ENCODE data around the gene TREH.

TREH gene

DNA sequence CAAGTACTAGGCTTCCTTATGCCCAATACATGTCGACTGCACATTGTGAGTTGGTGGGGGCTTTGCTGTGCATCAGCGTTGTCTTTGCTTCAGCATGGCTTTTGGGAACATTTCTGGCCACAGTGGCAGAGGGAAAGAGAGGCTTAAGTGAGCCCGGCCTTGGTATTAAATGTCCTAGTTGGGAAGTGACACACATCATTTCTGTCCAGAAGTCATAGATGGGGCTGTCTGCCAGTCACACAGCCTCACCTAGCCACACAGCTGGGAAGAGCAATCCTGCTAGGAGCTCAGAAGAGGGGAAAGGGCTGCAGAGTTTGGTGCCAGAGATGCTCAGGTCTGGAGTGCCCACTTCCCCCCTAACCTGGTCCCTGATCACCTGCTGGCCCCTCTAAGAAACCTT, 27.6 kb downstream of the TREH start:
- in situ Hi-C loops (cut with MboI; ENCODE audit: low sequenced_read_pairs): no loop called here

DNA sequence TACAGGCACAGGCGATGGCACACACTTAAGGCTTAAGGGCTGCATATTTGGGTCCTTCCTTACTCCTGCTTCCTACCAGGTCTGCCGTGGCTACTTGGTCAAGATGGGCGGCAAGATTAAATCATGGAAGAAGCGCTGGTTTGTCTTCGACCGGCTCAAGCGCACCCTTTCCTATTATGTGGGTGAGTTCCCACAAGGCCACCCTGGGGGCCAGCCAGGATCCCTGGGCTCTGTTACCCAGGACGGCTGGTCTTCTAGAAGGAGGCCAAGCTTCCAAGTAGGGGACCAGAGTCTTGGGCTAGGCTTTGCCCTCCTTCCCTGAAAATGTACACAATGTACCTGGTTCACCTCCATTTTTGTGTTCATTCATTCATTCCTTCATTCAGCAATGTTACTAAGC, 29.1 kb downstream of the TREH start:
- in situ Hi-C loops (cut with MboI; ENCODE audit: low sequenced_read_pairs): no loop called here

DNA sequence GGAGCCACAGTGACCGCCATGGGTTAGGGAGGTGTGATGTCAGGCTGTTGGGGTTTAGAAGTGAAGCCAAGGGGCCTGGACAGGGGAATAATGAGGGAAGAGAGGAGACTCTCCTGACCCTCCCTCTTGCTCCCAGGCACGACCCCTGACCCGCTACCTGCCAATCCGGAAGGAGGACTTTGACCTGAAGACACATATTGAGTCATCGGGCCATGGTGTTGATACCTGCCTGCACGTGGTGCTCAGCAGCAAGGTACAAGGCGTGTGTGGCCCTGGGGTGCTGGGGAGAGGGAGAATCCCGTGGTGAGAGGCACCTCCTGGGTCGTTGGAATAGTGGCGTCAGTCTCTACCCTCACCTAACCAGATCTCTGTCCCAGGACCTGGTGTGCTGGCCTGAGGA, 29.5 kb downstream of the TREH start:
- in situ Hi-C loops (cut with MboI; ENCODE audit: low sequenced_read_pairs): no loop called here

DNA sequence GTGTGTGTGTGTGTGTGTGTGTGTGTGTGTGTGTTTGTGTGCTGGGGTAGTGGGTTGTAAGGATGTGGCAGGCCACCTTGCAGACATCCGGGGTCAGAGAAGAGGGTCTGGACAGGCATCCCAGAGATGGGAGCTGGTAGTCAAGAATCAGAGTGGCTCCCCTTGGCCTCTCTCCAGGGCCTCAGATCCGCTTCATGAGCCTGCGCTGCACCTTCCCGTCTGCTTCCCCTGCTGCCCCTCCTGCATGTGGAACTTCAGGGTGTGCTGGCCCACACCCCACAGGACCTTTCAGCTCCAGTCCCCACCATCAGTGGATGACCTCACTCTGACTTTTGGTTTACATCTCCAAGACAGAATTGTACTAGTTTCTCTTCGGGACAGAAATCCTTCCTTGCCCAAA, 31.2 kb downstream of the TREH start:
- in situ Hi-C loops (cut with MboI; ENCODE audit: low sequenced_read_pairs): no loop called here

DNA sequence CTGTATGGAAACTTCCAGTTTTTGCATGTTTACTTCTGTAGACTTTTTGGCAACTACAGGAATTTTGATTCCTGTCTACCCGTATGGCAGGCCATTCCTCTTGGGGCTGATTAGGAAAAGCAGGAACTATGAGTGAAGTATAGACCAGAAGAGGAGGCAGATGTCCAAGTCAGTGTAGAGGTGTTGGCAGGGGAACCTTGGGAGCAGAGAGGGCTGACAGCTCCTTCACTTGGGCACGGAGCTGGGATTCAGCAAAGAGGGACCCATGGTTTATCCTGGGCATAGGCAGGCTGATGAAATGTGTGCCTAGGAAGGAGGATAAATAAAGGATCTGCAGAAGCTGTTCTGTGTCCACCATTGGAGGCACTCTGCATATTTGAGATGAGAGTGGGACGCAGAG, 33.1 kb downstream of the TREH start:
- in situ Hi-C loops (cut with MboI; ENCODE audit: low sequenced_read_pairs): no loop called here

DNA sequence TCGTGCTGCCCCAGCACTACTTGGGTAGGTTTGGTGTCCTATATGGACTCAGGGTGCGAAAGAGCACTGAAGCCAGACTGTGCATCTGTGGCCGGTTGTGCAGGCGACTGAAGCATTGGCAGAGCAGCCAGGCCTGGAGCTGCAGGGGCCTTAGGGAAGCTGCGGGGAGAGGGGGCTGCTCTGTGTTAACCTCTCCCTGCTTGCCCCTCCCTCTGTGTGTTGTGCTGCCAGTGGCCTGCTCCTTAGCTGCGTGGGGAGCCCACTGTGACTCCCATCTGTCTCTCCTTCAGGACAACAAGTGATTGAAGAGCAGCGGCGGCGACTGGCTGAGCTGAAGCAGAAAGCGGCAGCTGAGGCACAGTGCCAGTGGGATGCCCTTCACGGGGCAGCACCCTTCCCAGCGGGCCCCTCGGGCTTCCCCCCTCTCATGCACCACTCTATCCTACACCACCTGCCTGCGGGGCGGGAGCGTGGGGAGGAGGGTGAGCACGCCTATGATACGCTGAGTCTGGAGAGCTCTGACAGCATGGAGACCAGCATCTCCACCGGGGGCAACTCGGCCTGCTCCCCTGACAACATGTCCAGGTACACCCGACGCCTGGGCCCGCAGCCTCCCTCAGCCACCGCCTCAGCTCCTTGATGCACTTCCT, 34.3 kb downstream of the TREH start:
- in situ Hi-C loops (cut with MboI; ENCODE audit: low sequenced_read_pairs): no loop called here

DNA sequence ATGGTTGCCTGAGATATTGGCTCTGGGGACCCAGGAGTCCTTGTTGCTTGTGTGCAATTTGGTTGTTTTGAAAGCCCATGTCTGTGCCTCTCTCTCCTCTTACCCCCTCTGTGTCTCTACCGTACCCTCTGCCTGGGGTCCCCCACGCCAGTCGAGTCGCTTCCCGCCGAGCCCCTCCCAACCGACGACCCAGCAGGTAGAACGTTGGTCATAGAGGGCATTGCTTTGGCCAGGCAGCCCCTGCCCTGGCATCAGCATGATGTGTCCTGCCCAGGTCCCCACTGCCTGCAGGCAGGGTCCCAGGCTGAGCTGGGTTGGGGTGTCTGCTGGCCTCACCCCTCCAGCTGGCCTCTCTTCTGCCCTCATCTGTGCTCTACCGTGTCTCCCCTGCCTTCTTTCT, 35.0 kb downstream of the TREH start:
- in situ Hi-C loops (cut with MboI; ENCODE audit: low sequenced_read_pairs): no loop called here

DNA sequence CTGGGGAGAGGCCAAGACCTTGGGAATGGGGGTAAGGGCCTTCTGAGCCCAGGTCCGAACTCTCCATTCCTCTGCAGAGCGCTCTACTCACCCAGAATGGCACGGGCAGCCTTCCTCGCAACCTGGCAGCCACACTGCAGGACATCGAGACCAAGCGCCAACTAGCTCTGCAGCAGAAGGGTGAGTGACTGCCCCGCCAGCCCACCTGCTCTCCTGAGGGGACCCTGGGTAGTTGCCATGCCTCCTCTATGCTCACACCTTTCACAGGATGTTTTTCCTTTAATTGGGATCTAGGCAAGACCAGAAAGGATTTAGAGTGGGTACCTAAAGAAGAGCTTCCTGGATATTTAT, 35.5 kb downstream of the TREH start:
- in situ Hi-C loops (cut with MboI; ENCODE audit: low sequenced_read_pairs): no loop called here

DNA sequence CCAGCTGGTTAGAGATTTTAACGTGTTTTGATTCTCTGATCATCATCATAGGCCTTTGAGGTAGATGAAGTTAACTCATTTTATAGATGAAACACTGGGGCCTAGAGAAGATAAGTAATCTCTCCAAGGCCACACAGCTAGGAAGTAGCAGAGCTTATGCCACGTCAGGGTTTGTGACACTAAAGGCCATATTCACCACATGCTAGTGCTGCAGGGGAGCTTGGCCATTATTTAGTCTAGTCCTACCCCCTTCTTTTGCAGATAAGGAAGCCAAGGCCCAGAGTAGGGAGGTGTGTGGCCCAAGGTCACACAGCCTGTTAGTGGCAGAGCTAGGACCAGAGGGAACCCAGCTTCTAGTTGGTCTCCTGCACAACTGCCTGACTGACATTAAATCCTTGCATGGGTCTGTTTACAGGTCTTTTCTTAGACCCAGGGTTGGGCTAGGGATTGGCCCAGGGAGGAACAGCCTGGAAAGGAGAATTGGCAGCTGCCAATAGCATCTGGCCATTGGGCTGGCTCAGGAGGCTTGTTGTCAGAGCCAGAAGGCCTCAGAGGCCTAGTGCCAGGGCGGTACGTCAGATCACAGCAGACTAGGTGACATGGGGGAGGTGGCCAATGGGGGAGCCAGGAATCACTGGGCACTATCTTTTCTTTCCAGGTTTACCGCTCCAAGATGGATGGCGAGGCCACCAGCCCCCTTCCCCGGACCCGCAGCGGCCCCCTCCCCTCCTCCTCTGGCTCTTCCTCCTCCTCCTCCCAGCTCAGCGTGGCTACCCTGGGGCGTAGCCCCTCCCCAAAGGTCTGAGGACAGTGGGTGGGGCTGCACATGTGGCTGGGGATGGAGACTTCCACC, 36.1 kb downstream of the TREH start:
- in situ Hi-C loops (cut with MboI; ENCODE audit: low sequenced_read_pairs): no loop called here

DNA sequence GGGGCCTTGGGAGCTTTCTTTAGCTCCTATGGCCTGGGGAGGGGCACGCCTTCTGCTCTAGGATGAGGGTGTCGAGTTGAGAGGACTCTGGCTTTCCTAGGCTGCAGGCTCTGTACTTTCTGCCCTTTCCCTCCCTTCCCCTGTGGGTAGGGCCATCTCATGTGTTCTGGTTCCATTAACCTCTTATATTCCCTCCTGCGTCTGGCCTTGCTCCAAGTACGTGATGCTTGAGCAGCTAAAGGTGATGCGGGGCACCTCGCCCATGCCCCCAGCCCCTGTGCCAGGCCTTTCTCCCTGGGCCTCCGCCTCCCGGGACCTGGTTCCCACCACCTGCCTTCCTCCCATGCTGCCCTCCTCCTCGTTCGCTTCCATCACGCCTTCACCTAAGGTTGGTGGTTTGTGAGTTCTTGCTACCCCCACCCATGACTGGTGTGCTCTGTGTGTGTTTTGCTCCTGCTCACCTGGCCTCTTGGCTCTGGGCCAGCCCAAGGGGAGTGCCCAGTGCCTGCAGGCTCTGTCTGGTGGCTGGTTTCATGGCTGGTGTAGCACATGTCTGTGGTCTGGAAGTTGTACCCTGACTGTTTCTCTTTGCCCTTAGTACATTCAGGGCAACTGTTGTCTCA, 37.9 kb downstream of the TREH start:
- in situ Hi-C loops (cut with MboI; ENCODE audit: low sequenced_read_pairs): no loop called here

DNA sequence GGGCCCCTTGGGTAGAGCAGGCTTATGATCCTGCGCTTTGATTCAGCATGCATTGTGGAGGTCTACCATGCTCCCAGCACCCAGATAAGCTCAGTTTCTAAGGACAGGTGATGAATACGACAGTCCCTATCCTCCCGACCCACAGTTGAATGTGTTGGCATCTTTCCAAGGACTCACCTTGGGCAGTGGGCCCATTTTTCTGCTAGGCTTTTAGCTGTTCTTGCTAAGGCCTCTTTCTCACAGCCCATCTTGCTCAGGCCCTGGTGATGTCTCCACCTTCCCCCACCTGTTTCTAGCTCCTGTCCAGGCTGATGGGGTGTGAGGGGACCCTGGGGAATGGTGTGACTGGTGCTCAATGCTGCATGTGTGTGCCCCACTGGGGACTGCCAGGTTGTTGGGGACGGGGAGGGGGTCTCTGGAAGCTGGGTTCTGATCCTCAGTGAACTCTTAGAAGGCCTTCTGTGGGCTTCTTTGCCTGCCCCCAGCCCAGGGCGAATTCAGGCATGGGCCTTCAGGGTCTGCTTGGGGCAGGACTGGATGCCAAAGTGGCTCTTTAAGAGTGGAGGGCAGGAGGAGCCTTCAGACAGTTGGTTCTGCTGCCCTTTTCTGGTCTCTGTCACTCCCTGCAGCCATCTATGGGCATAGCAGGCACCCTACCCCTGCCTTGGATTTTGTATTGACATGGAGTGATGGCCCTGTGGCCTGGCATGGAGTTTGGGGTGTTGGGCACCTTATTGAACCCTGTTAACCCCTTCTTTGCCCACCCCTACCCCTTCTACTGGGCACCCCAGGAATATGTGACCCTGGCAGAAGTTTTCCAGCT, 38.9 kb downstream of the TREH start:
- in situ Hi-C loops (cut with MboI; ENCODE audit: low sequenced_read_pairs): no loop called here

DNA sequence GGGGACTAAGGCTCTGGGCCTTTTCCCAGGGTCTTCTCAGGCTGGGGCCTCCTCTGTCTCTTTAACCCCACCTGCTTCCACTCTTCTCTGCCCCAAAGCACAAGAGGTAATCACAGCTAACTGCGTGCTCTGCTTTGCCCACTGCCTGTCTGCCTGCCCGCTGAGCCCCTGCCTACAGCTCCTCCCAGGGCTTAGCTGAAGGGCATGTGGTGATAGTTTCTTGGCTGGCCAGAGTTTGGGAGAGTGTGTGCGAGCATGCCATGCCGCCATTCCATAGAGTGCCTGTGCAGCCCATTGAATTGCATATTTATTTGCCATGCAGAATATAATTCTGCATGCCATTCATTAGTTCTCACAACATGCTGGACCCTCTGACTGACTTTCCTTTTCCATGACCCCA, 39.6 kb downstream of the TREH start:
- in situ Hi-C loops (cut with MboI; ENCODE audit: low sequenced_read_pairs): no loop called here

DNA sequence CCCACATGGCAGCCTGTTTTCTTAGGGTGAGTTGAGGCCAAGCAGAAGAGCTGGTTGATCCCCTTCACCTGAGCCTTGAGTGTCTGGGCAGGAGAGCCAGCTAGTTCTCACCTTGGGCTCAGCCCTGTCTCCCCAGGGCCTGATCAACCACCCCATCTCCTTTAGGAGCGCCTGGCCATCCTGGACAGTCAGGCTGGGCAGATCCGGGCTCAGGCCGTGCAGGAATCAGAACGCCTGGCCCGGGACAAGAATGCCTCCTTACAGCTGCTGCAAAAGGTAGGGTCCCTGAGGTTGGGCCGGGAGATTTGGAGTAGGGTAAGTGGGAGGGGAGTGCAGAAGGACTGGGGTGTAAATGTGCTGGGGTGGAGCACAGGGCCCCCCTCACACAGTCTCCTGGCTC, 40.7 kb downstream of the TREH start:
- in situ Hi-C loops (cut with MboI; ENCODE audit: low sequenced_read_pairs): no loop called here

DNA sequence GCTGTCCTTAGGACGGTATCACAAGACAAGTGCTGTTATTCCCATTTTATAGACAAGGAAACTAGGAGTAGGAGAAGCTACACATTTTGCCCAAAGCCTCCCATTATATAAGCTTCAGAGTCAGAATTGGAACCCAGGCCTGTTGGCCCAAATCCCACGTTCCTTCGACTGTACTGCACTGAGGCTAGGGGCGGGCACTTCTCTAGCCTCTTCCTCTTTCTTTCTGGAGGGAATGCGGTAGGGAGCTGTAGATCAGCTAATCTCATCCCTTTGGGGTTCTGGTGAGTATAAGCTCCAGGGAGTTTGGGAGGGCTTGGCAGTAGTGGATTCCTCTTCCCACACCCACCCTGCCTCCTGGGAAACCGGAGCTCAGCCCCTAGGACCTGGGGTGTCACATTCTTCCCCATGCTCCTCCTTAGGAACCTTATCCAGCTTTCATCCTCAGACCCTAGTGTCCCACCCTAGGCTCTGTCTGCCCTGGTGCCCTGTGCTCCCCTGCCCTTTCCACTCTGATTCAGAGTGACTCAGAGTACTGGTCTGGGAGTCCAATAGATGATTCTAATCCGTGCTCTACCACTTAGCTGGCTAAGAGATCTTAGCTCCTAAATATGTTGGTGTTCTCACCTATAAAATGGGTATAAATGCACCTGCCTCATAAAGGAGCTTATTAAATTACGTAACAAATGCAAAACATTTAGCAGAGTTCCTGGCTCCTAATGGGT, 42.7 kb downstream of the TREH start:
- in situ Hi-C loops (cut with MboI; ENCODE audit: low sequenced_read_pairs): no loop called here

DNA sequence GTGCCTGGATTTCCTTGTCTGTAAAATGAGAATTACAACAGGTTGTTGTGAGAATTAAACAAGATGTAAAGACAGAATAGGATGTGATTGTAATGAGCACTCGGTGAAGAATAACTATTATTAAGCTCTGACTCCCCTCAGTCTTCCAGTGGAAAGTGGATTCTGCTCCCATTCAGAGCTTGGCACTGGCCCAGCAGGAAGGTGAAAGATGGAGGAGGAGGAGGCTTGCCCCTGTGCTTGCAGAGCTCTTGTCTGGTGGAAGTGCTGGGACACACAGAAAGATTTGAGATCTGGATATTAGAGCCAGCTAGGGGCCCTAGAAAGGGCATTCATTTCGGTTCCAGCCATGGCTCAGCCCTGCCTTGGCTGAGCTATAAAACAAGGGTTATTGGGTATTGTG, 43.8 kb downstream of the TREH start:
- in situ Hi-C loops (cut with MboI; ENCODE audit: low sequenced_read_pairs): no loop called here

DNA sequence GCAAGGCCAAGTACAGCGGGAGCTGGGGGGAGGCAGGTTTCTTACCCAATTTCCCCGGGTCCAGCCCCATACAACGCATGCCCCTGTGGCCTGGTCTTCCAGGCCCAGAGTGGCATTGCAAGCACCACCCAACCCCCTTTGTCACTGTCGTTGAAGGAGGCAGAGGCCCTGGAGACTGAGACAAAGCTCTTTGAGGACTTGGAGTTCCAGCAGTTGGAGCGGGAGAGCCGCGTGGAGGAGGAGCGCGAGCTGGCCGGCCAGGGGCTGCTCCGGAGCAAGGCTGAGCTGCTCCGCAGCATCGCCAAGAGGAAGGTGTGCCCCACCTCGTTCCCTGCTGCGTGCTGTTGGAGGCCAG, 44.2 kb downstream of the TREH start:
- in situ Hi-C loops (cut with MboI; ENCODE audit: low sequenced_read_pairs): no loop called here

DNA sequence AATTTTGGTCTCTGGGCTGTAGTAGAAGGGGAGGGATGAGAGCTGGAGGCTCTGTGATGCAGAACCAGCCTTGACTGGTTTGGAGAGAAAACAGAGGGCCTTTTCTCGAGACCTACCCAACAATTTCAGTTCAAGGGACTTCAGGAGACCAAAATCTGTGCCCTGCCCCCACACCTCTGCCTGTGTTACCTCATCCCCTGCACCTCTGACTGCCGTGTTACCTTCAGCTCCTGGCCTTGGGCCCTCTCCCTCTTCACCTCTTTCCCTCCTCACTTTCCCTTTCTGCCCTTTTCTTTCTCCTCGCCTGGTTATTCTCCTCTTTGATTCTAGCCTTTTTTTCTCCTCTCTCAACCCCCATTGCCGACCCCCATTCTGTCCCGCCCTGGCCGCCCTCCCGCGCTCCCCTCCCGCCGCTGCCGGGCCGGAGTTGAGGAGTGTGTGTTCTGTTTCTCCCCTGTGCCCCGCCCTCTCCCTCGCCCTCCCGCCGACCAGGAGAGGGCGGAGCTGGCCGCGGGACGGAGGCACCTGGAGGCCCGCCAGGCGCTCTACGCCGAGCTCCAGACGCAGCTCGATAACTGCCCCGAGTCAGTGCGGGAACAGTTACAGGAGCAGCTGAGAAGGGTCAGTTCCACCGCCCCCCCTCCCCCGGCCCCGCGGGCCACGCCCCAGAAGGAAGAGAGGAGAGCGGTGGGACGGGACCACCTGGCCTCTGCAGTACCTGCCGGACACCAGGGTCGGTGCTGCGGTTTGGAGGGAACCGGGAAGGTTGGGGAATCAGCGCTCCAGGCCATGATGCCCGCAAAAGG, 44.8 kb downstream of the TREH start:
- in situ Hi-C loops (cut with MboI; ENCODE audit: low sequenced_read_pairs): no loop called here

DNA sequence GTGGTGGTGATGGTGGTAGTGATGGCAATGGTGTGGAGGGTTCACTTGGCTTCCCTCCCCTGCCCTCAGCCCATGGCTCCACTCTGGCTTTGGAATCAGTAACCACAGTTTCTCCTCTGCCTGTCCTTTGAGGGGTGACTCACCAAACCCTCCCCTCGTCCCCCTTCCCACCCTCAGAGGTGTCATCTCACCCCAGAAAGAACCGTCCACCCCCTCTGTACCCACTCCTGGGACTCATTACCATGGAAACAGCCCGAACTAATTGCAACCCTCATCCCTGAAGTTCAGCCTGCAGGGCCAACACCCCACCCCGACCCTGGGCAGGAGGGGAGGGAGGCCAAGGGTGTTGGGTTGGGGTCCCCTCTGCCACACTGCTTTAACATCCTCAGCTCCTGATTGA, 45.5 kb downstream of the TREH start:
- in situ Hi-C loops (cut with MboI; ENCODE audit: low sequenced_read_pairs): no loop called here

DNA sequence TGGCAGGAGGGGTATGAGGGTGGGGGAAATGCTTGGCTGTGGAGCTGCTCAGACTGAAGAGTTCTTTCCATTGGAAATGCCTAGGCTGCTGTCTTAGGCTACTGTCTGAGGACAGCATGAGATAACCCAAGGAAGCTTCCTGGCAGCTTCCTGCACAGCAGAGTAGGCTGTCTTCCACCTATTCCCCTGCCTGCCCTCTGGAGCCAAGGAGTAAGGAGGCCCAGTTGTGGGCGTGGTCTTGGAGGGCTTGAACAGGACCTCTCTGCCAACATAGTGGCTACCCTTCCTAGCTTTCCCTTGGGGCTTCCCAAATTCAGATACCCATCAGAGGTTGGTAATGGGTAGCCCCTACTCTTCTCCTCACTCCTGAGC, 46.1 kb downstream of the TREH start:
- in situ Hi-C loops (cut with MboI; ENCODE audit: low sequenced_read_pairs): no loop called here

Data from HL-60/S4 treated with retinoic acid at 250 ng/mL for 4 days and 3 days (cell line).